A549 (cell line): ENCODE results near the gene PKHD1. TPM values are rescaled to one million over a fixed set of nuclear protein-coding genes. Genes with fewer than 3 reads are reported as not detected.

ENCODE experiments used
- ATAC-seq, 2 experiments: fragments of 200-7000 bp in 1 of 2; fragments of >200 bp in 1 of 2; cut with Nextera tagmentation in 1 of 2; cut with Tn5 transposase in 1 of 2; 3 replicates each; pipeline versions ENCODE4 v1.8.0 to v1.9.1; 2018 to 2020; ENCODE audit warnings: mild to moderate bottlenecking in 1 of 2, moderate library complexity in 1 of 2
- CTCF ChIA-PET: fragments of 300-600 bp; sonication (Branson Sonifier 250); formaldehyde crosslinking; extraction: SDS; loops from one replicate; lab custom pipeline; 2021; ENCODE audit warnings: antibody characterized with exemption, inconsistent platforms; lab: Yijun Ruan, JAX
- POLR2A ChIA-PET: fragments of 350-600 bp; formaldehyde crosslinking; extraction: SDS; loops from one replicate; lab custom pipeline; 2021; ENCODE audit warnings: antibody characterized with exemption, inconsistent platforms; lab: Yijun Ruan, JAX
- DNase-seq, 2 experiments: peaks; one replicate each; pipeline versions ENCODE4 v3.0.0 to v3.0.0-alpha.2; 2011 to 2016; ENCODE audit warnings: low read depth in 1 of 2, low spot score in 1 of 2
- FAIRE-seq: peaks from 2 replicates; lab custom pipeline; 2011; peaks lifted over from hg19 to GRCh38; lab: Jason Lieb, UNC
- H3K27ac ChIP-seq, 2 experiments: fragments of >200 bp; sonication (Bioruptor Twin); formaldehyde crosslinking; 3 replicates each; pipeline ENCODE4 v1.5.1; 2016 to 2017
- H3K4me1 ChIP-seq: fragments of >200 bp; sonication (Bioruptor Twin); formaldehyde crosslinking; 3 replicates; pipeline ENCODE4 v1.6.1; 2016
- H3K4me2 ChIP-seq: fragments of >200 bp; sonication (Bioruptor Twin); formaldehyde crosslinking; 3 replicates; pipeline ENCODE4 v1.6.1; 2016
- H3K4me3 ChIP-seq: fragments of >200 bp; sonication (Bioruptor Twin); formaldehyde crosslinking; 3 replicates; pipeline ENCODE4 v1.5.1; 2016
- H3K9me3 ChIP-seq: fragments of >200 bp; sonication (Bioruptor Twin); formaldehyde crosslinking; 3 replicates; pipeline ENCODE4 v1.6.1; 2016
- CBX8 ChIP-seq: fragments of 200-600 bp; sonication (generic); IDR thresholded peaks from 2 replicates; pipeline ENCODE4 v1.6.1; 2016
- CHD4 ChIP-seq: fragments of 200-600 bp; sonication (generic); IDR thresholded peaks from 2 replicates; pipeline ENCODE4 v1.6.1; 2016; ENCODE audit warnings: antibody characterized with exemption, mild to moderate bottlenecking, borderline replicate concordance
- EHF ChIP-seq: fragments of 250-450 bp; sonication (Bioruptor Pico); IDR thresholded peaks from 2 replicates; pipeline ENCODE4 v1.5.0; 2020; ENCODE audit warnings: mild to moderate bottlenecking
- ELK1 ChIP-seq: fragments of 150-350 bp; IDR thresholded peaks from 2 replicates; pipeline ENCODE4 v1.6.1; 2014; ENCODE audit warnings: low read depth, mild to moderate bottlenecking, low read length
- EP300 ChIP-seq, 2 experiments: fragments of >200 bp; sonication (Bioruptor Twin); formaldehyde crosslinking; IDR thresholded peaks; 2 replicates in 1 of 2; 3 replicates in 1 of 2; pipeline ENCODE4 v1.6.1; 2016 to 2017
- ESRRA ChIP-seq: fragments of 150-350 bp; IDR thresholded peaks from 2 replicates; pipeline ENCODE4 v1.6.1; 2014; ENCODE audit warnings: mild to moderate bottlenecking, low read length, borderline replicate concordance
- FOSB ChIP-seq: fragments of 250-450 bp; sonication (Bioruptor Pico); IDR thresholded peaks from 2 replicates; pipeline ENCODE4 v1.5.0; 2020; ENCODE audit warnings: mild to moderate bottlenecking, moderate library complexity
- GATA3 ChIP-seq: IDR thresholded peaks from 2 replicates; pipeline ENCODE4 v1.6.1; 2012; ENCODE audit warnings: borderline replicate concordance
- HES2 ChIP-seq: fragments of >200 bp; sonication (Bioruptor Twin); formaldehyde crosslinking; IDR thresholded peaks from 2 replicates; pipeline ENCODE4 v1.6.1; 2016
- HOXB5 ChIP-seq: fragments of 250-450 bp; sonication (Bioruptor Pico); IDR thresholded peaks from 2 replicates; pipeline ENCODE4 v1.5.0; 2020; ENCODE audit warnings: mild to moderate bottlenecking, moderate library complexity
- JUNB ChIP-seq: fragments of >200 bp; sonication (Bioruptor Twin); formaldehyde crosslinking; IDR thresholded peaks from 2 replicates; pipeline ENCODE4 v1.6.1; 2016
- KDM5A ChIP-seq: fragments of 200-600 bp; sonication (generic); IDR thresholded peaks from 2 replicates; pipeline ENCODE4 v1.6.1; 2016; ENCODE audit warnings: antibody characterized with exemption, mild to moderate bottlenecking
- MAX ChIP-seq: IDR thresholded peaks from 2 replicates; pipeline ENCODE4 v1.6.1; 2012
- NPAS2 ChIP-seq: fragments of 250-450 bp; sonication (Bioruptor Pico); IDR thresholded peaks from 2 replicates; pipeline ENCODE4 v1.8.0; 2022; ENCODE audit warnings: mild to moderate bottlenecking, moderate library complexity, borderline replicate concordance
- POLR2A ChIP-seq: IDR thresholded peaks from 2 replicates; pipeline ENCODE4 v1.6.1; 2012; ENCODE audit warnings: mild to moderate bottlenecking, low read length
- POLR2AphosphoS2 ChIP-seq: conservative IDR thresholded peaks from 2 replicates; pipeline ENCODE4 v1.6.1; 2012; ENCODE audit warnings: low read length, improper control_type of control experiment, inconsistent platforms
- RARB ChIP-seq: fragments of 250-450 bp; sonication (Bioruptor Pico); IDR thresholded peaks from 2 replicates; pipeline ENCODE4 v1.8.0; 2021; ENCODE audit warnings: mild to moderate bottlenecking, moderate library complexity
- REST ChIP-seq: fragments of 200-600 bp; sonication (generic); IDR thresholded peaks from 2 replicates; pipeline ENCODE4 v1.6.1; 2016; ENCODE audit warnings: antibody characterized with exemption, mild to moderate bottlenecking, moderate library complexity
- RNF2 ChIP-seq: fragments of 200-600 bp; sonication (generic); IDR thresholded peaks from 2 replicates; pipeline ENCODE4 v1.6.1; 2016; ENCODE audit warnings: low read depth, mild to moderate bottlenecking, antibody characterized with exemption, moderate library complexity, borderline replicate concordance
- USF2 ChIP-seq: fragments of 450-650 bp; IDR thresholded peaks from 2 replicates; pipeline ENCODE4 v1.6.1; 2014; ENCODE audit warnings: antibody characterized with exemption
- WGBS: methylation state at CpG from one replicate; pipeline ENCODE4 v1.1.6; 2017; ENCODE audit errors: missing lambda C conversion rate; 5-methylcytosine and 5-hydroxymethylcytosine counted together
- polyA plus RNA-seq, 4 experiments: library from polyadenylated mRNA; depleted of rRNA in 3 of 4; stranded (reverse); fragments of >200 nt; fragmentation: RNase III in 1 of 4; extraction: RNeasy Plus Mini Kit Qiagen cat#74134 plus additional on column Dnase treatment in 1 of 4; gene quantifications; 2 replicates in 3 of 4; 3 replicates in 1 of 4; pipeline ENCODE4 v1.2.3, GENCODE V29; 2011 to 2017

Gene PKHD1
- polyA plus RNA-seq, 2 of the 4 experiments (the other 2 are of a cell fraction) = not detected

GRCh38 chr6:52053038-52053695, 34.2 kb downstream of the PKHD1 start:
- H3K4me1 ChIP-seq = no peaks in the 10 kb centered on the region
- FAIRE-seq = no peak
- TF ChIP-seq HOXB5 (CRISPR knock-in tag) (no peak), JUNB (no peak), CBX8 (no peak)
- no peak overlapping the region for H3K27ac ChIP-seq
- H3K4me3 ChIP-seq = no peak overlapping the region
- H3K4me2 ChIP-seq = no peak overlapping the region
- H3K9me3 ChIP-seq = no peaks in the 10 kb centered on the region
- CTCF ChIA-PET = no interaction called here
- DNase-seq = no peak
- POLR2A ChIA-PET = no interaction called here
- no peak for ATAC-seq
- WGBS = 19% methylated on average over 7 of the region's 8 CpGs

- TF ChIP-seq POLR2AphosphoS2 = no peak
- TF ChIP-seq EHF (CRISPR knock-in tag) = no peak
- TF ChIP-seq ESRRA = no peak
- no peak for TF ChIP-seq JUNB
- TF ChIP-seq USF2 = no peak
- TF ChIP-seq NPAS2 = no peak
- TF ChIP-seq CHD4 = no peak
- TF ChIP-seq KDM5A = no peak
- no peak for TF ChIP-seq GATA3
- no peak for TF ChIP-seq POLR2A
- TF ChIP-seq RNF2 = no peak
- TF ChIP-seq REST = no peak
- no peak for TF ChIP-seq EP300 (IDR thresholded peaks at IDR 0.05)
- no peak for TF ChIP-seq ELK1
- TF ChIP-seq FOSB (CRISPR knock-in tag) = no peak
- TF ChIP-seq RARB (CRISPR knock-in tag) = no peak
- no peak for TF ChIP-seq HES2
- no peak for TF ChIP-seq MAX
- ChIA-PET POLR2A (no interaction called here), CTCF (interaction anchor here (0.7 to 2.9 kb wide), 8 partner anchors 14 to 1849 kb away, joined by 3 to 10 read pairs (median 3); no protein-coding TSS in a partner anchor)
- Histone ChIP-seq H3K4me1 (no peaks in the 10 kb centered on the region), H3K9me3 (no peaks in the 10 kb centered on the region), H3K4me2 (no peak overlapping the region), H3K4me3 (no peak overlapping the region), H3K27ac (no peak overlapping the region)
- 0% methylated on average over 1 of the region's 7 CpGs for WGBS
- ATAC-seq = no peak
- no peak for DNase-seq
- FAIRE-seq = no peak
Observed at GRCh38 chr6:52050051-52050405, 37.4 kb downstream of the PKHD1 start.
